ENCODE measurements around the gene FANCI.

DNA sequence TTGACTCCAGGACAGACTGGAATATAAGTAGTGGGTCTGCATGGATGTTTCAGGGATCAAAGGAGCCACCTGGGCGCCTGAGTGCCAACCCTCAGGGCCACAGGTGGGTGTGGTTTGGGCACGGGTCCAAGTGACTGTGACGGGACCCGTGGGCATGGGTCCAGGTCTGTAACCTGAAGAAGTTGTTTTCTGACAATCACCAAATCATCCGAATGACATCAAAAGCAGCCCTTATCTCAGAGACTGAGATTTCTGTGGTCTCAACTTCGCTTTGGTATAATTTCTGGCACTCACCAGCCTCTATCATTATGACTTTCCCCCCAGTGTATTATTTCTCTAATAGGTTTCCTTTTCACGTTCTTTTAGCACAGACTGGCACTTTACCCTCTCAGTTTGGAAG is 46.8 kb upstream of the FANCI start:
- TF ChIP-seq POLR2A (IDR thresholded peaks at IDR 0.05) = no peak
- TF ChIP-seq, protein P1, sequence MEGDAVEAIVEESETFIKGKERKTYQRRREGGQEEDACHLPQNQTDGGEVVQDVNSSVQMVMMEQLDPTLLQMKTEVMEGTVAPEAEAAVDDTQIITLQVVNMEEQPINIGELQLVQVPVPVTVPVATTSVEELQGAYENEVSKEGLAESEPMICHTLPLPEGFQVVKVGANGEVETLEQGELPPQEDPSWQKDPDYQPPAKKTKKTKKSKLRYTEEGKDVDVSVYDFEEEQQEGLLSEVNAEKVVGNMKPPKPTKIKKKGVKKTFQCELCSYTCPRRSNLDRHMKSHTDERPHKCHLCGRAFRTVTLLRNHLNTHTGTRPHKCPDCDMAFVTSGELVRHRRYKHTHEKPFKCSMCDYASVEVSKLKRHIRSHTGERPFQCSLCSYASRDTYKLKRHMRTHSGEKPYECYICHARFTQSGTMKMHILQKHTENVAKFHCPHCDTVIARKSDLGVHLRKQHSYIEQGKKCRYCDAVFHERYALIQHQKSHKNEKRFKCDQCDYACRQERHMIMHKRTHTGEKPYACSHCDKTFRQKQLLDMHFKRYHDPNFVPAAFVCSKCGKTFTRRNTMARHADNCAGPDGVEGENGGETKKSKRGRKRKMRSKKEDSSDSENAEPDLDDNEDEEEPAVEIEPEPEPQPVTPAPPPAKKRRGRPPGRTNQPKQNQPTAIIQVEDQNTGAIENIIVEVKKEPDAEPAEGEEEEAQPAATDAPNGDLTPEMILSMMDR (IDR thresholded peaks at IDR 0.05) = no peak
- TF ChIP-seq EP300 (IDR thresholded peaks at IDR 0.05) = no peak
- no peak for TF ChIP-seq POLR2AphosphoS5 (IDR thresholded peaks at IDR 0.05)

All from sigmoid colon (tissue), 4 donors.